MM.1S (cell line): ENCODE measurements around the gene VPS25.

Experiments
- EZH2 ChIP-seq: fragments of 300-600 bp; sonication (generic); optimal IDR thresholded peaks from 2 replicates; pipeline ENCODE3; 2017; ENCODE audit warnings: low read depth, mild to moderate bottlenecking, antibody characterized with exemption, low read length, mixed read lengths
- EZH2phosphoT487 ChIP-seq: fragments of 300-600 bp; sonication (generic); IDR thresholded peaks from 2 replicates; pipeline ENCODE4 v1.6.1; 2018; ENCODE audit warnings: antibody characterized with exemption, low read length
- TF ChIP-seq, protein P1 (sequence below): fragments of 300-600 bp; sonication (generic); IDR thresholded peaks from 2 replicates; pipeline ENCODE4 v1.5.1; 2016; ENCODE audit warnings: antibody characterized with exemption, low read length, mixed read lengths

DNA sequence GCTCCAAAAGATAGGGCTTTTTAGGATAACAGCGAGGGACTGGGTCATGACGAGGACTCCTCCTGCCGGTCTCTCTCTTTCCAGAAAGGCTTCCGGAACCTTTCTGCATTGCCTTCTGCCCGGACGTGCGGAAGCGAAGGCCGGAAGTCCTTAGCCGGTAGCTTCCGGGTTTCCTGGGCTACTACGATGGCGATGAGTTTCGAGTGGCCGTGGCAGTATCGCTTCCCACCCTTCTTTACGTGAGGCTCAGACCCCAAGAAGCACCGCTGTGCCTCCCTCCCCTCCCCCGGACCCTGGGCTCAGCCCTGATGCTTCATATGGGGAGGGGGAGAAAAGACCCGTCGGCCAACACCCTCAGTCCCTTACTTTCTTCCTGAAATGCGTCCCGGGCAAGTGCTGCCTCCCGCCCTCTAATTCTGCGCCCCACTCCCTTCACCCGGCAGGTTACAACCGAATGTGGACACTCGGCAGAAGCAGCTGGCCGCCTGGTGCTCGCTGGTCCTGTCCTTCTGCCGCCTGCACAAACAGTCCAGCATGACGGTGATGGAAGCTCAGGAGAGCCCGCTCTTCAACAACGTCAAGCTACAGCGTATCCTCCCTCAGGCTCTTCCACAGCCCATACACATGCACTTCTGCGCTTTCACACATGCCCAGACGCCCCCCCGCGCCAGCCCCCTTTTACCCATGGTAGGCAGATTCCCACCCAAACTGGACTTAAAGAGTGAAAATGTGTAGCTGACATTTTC, at the start of gene VPS25:
- TF ChIP-seq, protein P1, sequence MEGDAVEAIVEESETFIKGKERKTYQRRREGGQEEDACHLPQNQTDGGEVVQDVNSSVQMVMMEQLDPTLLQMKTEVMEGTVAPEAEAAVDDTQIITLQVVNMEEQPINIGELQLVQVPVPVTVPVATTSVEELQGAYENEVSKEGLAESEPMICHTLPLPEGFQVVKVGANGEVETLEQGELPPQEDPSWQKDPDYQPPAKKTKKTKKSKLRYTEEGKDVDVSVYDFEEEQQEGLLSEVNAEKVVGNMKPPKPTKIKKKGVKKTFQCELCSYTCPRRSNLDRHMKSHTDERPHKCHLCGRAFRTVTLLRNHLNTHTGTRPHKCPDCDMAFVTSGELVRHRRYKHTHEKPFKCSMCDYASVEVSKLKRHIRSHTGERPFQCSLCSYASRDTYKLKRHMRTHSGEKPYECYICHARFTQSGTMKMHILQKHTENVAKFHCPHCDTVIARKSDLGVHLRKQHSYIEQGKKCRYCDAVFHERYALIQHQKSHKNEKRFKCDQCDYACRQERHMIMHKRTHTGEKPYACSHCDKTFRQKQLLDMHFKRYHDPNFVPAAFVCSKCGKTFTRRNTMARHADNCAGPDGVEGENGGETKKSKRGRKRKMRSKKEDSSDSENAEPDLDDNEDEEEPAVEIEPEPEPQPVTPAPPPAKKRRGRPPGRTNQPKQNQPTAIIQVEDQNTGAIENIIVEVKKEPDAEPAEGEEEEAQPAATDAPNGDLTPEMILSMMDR, result no peak
- TF ChIP-seq EZH2 (no peak), EZH2phosphoT487 (no peak)
